ENCODE results near the gene PLXDC2. TPM values are rescaled to one million over a fixed set of nuclear protein-coding genes. Genes with fewer than 3 reads are reported as not detected.

PLXDC2 gene
- total and polyA plus RNA-seq, 2 donors = 7.1 to 8.0 TPM

- Histone ChIP-seq H3K4me3 (ENCODE audit: low read length in 2 of 2) (no peak overlapping the region), H3K27me3 (ENCODE audit: control insufficient read depth in 2 of 2, insufficient read depth in 1 of 2, low read length in 1 of 2) (no peaks in the 10 kb centered on the region), H3K9me3 (ENCODE audit: control insufficient read depth in 2 of 2, insufficient read depth in 1 of 2, low read length in 1 of 2) (no peaks in the 10 kb centered on the region), H3K27ac (ENCODE audit: low read depth in 1 of 2, low read length in 1 of 2) (no peak overlapping the region), H3K4me1 (ENCODE audit: control insufficient read depth in 2 of 2, insufficient read depth in 2 of 2, low read length in 2 of 2) (no peaks in the 10 kb centered on the region), H3K36me3 (ENCODE audit: control insufficient read depth in 2 of 2, insufficient read depth in 2 of 2, low read length in 1 of 2) (no peaks in the 10 kb centered on the region)
- no peak for DNase-seq (ENCODE audit: low read depth in 6 of 9, low spot score in 9 of 9)
- WGBS = 98% methylated on average over 2 of the region's 2 CpGs
Measured at GRCh38 chr10:20117471-20117870, 301.2 kb downstream of the PLXDC2 start.

GRCh38 chr10:20118119-20118518 lies 301.9 kb downstream of the PLXDC2 start:
- no peak for DNase-seq (ENCODE audit: low read depth in 6 of 9, low spot score in 9 of 9)
- Histone ChIP-seq H3K4me3 (ENCODE audit: low read length in 2 of 2) (no peak overlapping the region), H3K4me1 (ENCODE audit: control insufficient read depth in 2 of 2, insufficient read depth in 2 of 2, low read length in 2 of 2) (no peaks in the 10 kb centered on the region), H3K36me3 (ENCODE audit: control insufficient read depth in 2 of 2, insufficient read depth in 2 of 2, low read length in 1 of 2) (no peaks in the 10 kb centered on the region), H3K27me3 (ENCODE audit: control insufficient read depth in 2 of 2, insufficient read depth in 1 of 2, low read length in 1 of 2) (no peaks in the 10 kb centered on the region), H3K27ac (ENCODE audit: low read depth in 1 of 2, low read length in 1 of 2) (no peak overlapping the region), H3K9me3 (ENCODE audit: control insufficient read depth in 2 of 2, insufficient read depth in 1 of 2, low read length in 1 of 2) (no peaks in the 10 kb centered on the region)
- 93% methylated on average over 2 of the region's 2 CpGs for WGBS

GRCh38 chr10:20128811-20129210 lies 312.6 kb downstream of the PLXDC2 start:
- Histone ChIP-seq H3K4me3 (ENCODE audit: low read length in 2 of 2) (no peak overlapping the region), H3K9me3 (ENCODE audit: control insufficient read depth in 2 of 2, insufficient read depth in 1 of 2, low read length in 1 of 2) (no peaks in the 10 kb centered on the region), H3K36me3 (ENCODE audit: control insufficient read depth in 2 of 2, insufficient read depth in 2 of 2, low read length in 1 of 2) (no peaks in the 10 kb centered on the region), H3K4me1 (ENCODE audit: control insufficient read depth in 2 of 2, insufficient read depth in 2 of 2, low read length in 2 of 2) (no peaks in the 10 kb centered on the region), H3K27me3 (ENCODE audit: control insufficient read depth in 2 of 2, insufficient read depth in 1 of 2, low read length in 1 of 2) (no peaks in the 10 kb centered on the region), H3K27ac (ENCODE audit: low read depth in 1 of 2, low read length in 1 of 2) (no peak overlapping the region)
- 96% methylated on average over 2 of the region's 2 CpGs for WGBS
- DNase-seq (ENCODE audit: low read depth in 6 of 9, low spot score in 9 of 9) = peak in 1 of 9 donors; percentile 2

- H3K27ac ChIP-seq (ENCODE audit: low read depth in 1 of 2, low read length in 1 of 2) = no peak overlapping the region
- no peaks in the 10 kb centered on the region for H3K4me1 ChIP-seq (ENCODE audit: control insufficient read depth in 2 of 2, insufficient read depth in 2 of 2, low read length in 2 of 2)
- H3K27me3 ChIP-seq (ENCODE audit: control insufficient read depth in 2 of 2, insufficient read depth in 1 of 2, low read length in 1 of 2) = no peaks in the 10 kb centered on the region
- no peak overlapping the region for H3K4me3 ChIP-seq (ENCODE audit: low read length in 2 of 2)
- no peaks in the 10 kb centered on the region for H3K36me3 ChIP-seq (ENCODE audit: control insufficient read depth in 2 of 2, insufficient read depth in 2 of 2, low read length in 1 of 2)
- WGBS = 38% methylated on average over 2 of the region's 2 CpGs
- no peak for DNase-seq (ENCODE audit: low read depth in 6 of 9, low spot score in 9 of 9)
- peaks cover 2 to 6% of the 10 kb centered on the region in 2 donors for H3K9me3 ChIP-seq (ENCODE audit: control insufficient read depth in 2 of 2, insufficient read depth in 1 of 2, low read length in 1 of 2)
Measured at GRCh38 chr10:20132816-20133215, 316.6 kb downstream of the PLXDC2 start.

GRCh38 chr10:20133669-20134189 lies 317.5 kb downstream of the PLXDC2 start:
- no peak for DNase-seq (ENCODE audit: low read depth in 6 of 9, low spot score in 9 of 9)
- no peaks in the 10 kb centered on the region for H3K36me3 ChIP-seq (ENCODE audit: control insufficient read depth in 2 of 2, insufficient read depth in 2 of 2, low read length in 1 of 2)
- H3K27ac ChIP-seq (ENCODE audit: low read depth in 1 of 2, low read length in 1 of 2) = no peak overlapping the region
- WGBS = 96% methylated on average over 2 of the region's 2 CpGs
- no peaks in the 10 kb centered on the region for H3K4me1 ChIP-seq (ENCODE audit: control insufficient read depth in 2 of 2, insufficient read depth in 2 of 2, low read length in 2 of 2)
- H3K9me3 ChIP-seq (ENCODE audit: control insufficient read depth in 2 of 2, insufficient read depth in 1 of 2, low read length in 1 of 2) = peaks cover 2 to 6% of the 10 kb centered on the region in 2 donors
- H3K4me3 ChIP-seq (ENCODE audit: low read length in 2 of 2) = no peak overlapping the region
- no peaks in the 10 kb centered on the region for H3K27me3 ChIP-seq (ENCODE audit: control insufficient read depth in 2 of 2, insufficient read depth in 1 of 2, low read length in 1 of 2)

DNA sequence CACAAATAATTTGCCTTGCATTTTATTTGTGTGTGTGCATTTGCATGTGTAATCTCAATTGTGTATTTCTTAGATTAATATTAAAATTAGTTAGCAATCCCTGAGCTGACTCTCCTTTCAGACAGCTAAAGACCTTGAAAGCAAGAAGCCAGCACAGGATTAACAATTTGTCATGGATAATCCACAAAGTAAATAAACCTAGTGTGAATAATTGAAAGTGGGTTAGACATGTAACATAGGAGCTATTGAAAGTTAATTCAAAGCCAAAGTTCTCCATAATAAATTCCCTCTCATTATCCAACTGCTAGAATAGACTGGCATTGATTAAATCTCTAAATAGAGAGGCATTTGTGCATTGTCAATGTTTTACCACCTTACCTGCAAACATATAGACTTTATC lies 326.1 kb downstream of the PLXDC2 start:
- no peaks in the 10 kb centered on the region for H3K27me3 ChIP-seq (ENCODE audit: control insufficient read depth in 2 of 2, insufficient read depth in 1 of 2, low read length in 1 of 2)
- no peak overlapping the region for H3K27ac ChIP-seq (ENCODE audit: low read depth in 1 of 2, low read length in 1 of 2)
- DNase-seq (ENCODE audit: low read depth in 6 of 9, low spot score in 9 of 9) = no peak
- peaks cover 0 to 2% of the 10 kb centered on the region in 2 donors for H3K9me3 ChIP-seq (ENCODE audit: control insufficient read depth in 2 of 2, insufficient read depth in 1 of 2, low read length in 1 of 2)
- H3K4me1 ChIP-seq (ENCODE audit: control insufficient read depth in 2 of 2, insufficient read depth in 2 of 2, low read length in 2 of 2) = no peaks in the 10 kb centered on the region
- H3K36me3 ChIP-seq (ENCODE audit: control insufficient read depth in 2 of 2, insufficient read depth in 2 of 2, low read length in 1 of 2) = no peaks in the 10 kb centered on the region
- H3K4me3 ChIP-seq (ENCODE audit: low read length in 2 of 2) = no peak overlapping the region

DNA sequence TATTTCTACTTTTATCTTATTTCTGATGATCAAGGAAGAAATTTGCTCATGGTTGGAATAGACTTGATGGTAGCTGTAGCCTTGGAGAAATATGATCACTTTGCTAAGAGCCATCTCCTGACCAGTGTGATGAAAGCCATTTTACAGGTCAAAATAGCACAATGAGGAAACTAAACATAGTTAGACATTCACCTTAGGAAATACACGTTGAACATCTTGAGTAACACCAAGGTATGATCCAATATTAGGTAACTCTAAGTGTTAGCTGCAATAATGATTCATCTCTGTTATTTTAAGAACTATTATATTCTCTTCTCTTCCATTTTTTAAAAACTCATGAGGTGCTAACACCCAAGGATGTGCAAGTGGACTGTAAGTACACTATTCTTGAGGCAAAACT lies 328.0 kb downstream of the PLXDC2 start:
- Histone ChIP-seq H3K4me1 (ENCODE audit: control insufficient read depth in 2 of 2, insufficient read depth in 2 of 2, low read length in 2 of 2) (no peaks in the 10 kb centered on the region), H3K36me3 (ENCODE audit: control insufficient read depth in 2 of 2, insufficient read depth in 2 of 2, low read length in 1 of 2) (no peaks in the 10 kb centered on the region)
- DNase-seq (ENCODE audit: low read depth in 6 of 9, low spot score in 9 of 9) = no peak

GRCh38 chr10:20146004-20146403 lies 329.8 kb downstream of the PLXDC2 start:
- Histone ChIP-seq H3K36me3 (ENCODE audit: control insufficient read depth in 2 of 2, insufficient read depth in 2 of 2, low read length in 1 of 2) (no peaks in the 10 kb centered on the region), H3K27ac (ENCODE audit: low read depth in 1 of 2, low read length in 1 of 2) (no peak overlapping the region), H3K9me3 (ENCODE audit: control insufficient read depth in 2 of 2, insufficient read depth in 1 of 2, low read length in 1 of 2) (no peaks in the 10 kb centered on the region), H3K27me3 (ENCODE audit: control insufficient read depth in 2 of 2, insufficient read depth in 1 of 2, low read length in 1 of 2) (no peaks in the 10 kb centered on the region), H3K4me3 (ENCODE audit: low read length in 2 of 2) (no peak overlapping the region), H3K4me1 (ENCODE audit: control insufficient read depth in 2 of 2, insufficient read depth in 2 of 2, low read length in 2 of 2) (no peaks in the 10 kb centered on the region)
- DNase-seq (ENCODE audit: low read depth in 6 of 9, low spot score in 9 of 9) = no peak
- WGBS = 96% methylated on average over 2 of the region's 2 CpGs

More for the DNA sequence above, 328.0 kb downstream of the PLXDC2 start:
- Histone ChIP-seq H3K27ac (ENCODE audit: low read depth in 1 of 2, low read length in 1 of 2) (no peak overlapping the region), H3K27me3 (ENCODE audit: control insufficient read depth in 2 of 2, insufficient read depth in 1 of 2, low read length in 1 of 2) (no peaks in the 10 kb centered on the region), H3K4me3 (ENCODE audit: low read length in 2 of 2) (no peak overlapping the region), H3K9me3 (ENCODE audit: control insufficient read depth in 2 of 2, insufficient read depth in 1 of 2, low read length in 1 of 2) (no peaks in the 10 kb centered on the region)
- 91% methylated on average over 1 of the region's 1 CpG for WGBS

DNA sequence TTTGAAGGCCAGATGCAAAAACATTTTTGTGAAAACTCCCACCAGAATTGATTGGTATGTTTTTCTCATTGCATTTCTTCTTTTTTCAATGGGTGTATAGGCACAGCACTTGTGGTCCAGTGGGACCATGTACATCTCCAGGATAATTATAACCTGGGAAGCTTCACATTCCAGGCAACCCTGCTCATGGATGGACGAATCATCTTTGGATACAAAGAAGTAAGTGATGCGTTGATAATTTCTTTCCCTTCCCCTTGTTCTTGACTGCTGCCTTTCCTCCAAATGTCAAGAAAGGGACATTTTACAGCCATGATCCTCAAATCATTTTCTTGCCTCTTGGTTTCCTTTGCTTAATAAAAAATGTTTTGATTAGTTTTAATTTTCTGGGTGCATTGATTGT lies 331.5 kb downstream of the PLXDC2 start:
- WGBS = 98% methylated on average over 2 of the region's 2 CpGs
- DNase-seq (ENCODE audit: low read depth in 6 of 9, low spot score in 9 of 9) = no peak

DNA sequence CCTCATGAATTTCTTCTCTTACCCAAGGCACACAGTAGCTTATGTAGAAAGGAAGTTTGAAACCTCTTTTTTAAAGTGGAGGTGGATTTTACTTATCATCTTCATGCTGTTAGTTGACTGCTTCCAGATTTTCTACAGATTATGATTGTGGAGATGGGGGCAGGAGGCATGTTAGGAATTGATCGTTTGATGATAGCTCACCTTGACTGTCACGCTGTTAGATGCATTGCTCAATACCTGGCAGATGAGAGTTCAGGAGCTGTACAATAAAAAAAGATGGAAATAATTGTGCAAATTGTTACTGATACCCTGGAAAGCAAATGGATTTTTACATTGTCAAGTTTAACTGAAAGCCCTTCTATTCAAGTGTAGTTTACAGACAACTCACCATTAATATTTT lies 340.3 kb downstream of the PLXDC2 start:
- H3K36me3 ChIP-seq (ENCODE audit: control insufficient read depth in 2 of 2, insufficient read depth in 2 of 2, low read length in 1 of 2) = no peaks in the 10 kb centered on the region
- no peaks in the 10 kb centered on the region for H3K27me3 ChIP-seq (ENCODE audit: control insufficient read depth in 2 of 2, insufficient read depth in 1 of 2, low read length in 1 of 2)
- no peaks in the 10 kb centered on the region for H3K9me3 ChIP-seq (ENCODE audit: control insufficient read depth in 2 of 2, insufficient read depth in 1 of 2, low read length in 1 of 2)
- H3K4me3 ChIP-seq (ENCODE audit: low read length in 2 of 2) = no peak overlapping the region
- DNase-seq (ENCODE audit: low read depth in 6 of 9, low spot score in 9 of 9) = no peak
- no peaks in the 10 kb centered on the region for H3K4me1 ChIP-seq (ENCODE audit: control insufficient read depth in 2 of 2, insufficient read depth in 2 of 2, low read length in 2 of 2)
- 93% methylated on average over 2 of the region's 2 CpGs for WGBS
- no peak overlapping the region for H3K27ac ChIP-seq (ENCODE audit: low read depth in 1 of 2, low read length in 1 of 2)

More for the DNA sequence above, 331.5 kb downstream of the PLXDC2 start:
- H3K36me3 ChIP-seq (ENCODE audit: control insufficient read depth in 2 of 2, insufficient read depth in 2 of 2, low read length in 1 of 2) = no peaks in the 10 kb centered on the region
- no peaks in the 10 kb centered on the region for H3K9me3 ChIP-seq (ENCODE audit: control insufficient read depth in 2 of 2, insufficient read depth in 1 of 2, low read length in 1 of 2)
- H3K4me1 ChIP-seq (ENCODE audit: control insufficient read depth in 2 of 2, insufficient read depth in 2 of 2, low read length in 2 of 2) = no peaks in the 10 kb centered on the region
- H3K4me3 ChIP-seq (ENCODE audit: low read length in 2 of 2) = no peak overlapping the region
- no peaks in the 10 kb centered on the region for H3K27me3 ChIP-seq (ENCODE audit: control insufficient read depth in 2 of 2, insufficient read depth in 1 of 2, low read length in 1 of 2)
- H3K27ac ChIP-seq (ENCODE audit: low read depth in 1 of 2, low read length in 1 of 2) = no peak overlapping the region
